Thoracic aorta (tissue), 2 donors: ENCODE results near the gene SLC25A1. TPM values are rescaled to one million over a fixed set of nuclear protein-coding genes. Genes with fewer than 3 reads are reported as not detected.

Experiments used
- ATAC-seq: fragments of 150-250 bp; one replicate; pipeline ENCODE4 v1.8.0; 2017; ENCODE audit warnings: low read depth; ENCODE audit not compliant: insufficient number of reproducible peaks, low FRiP score
- DNase-seq: peaks from one replicate; pipeline ENCODE4 v3.0.0-alpha.2; 2020; ENCODE audit warnings: low spot score
- H3K27ac ChIP-seq, 2 donors: fragments of 200-600 bp; sonication (generic); 1 replicate in 1 of 2; 2 replicates in 1 of 2; pipeline ENCODE4 v1.5.1; 2016; ENCODE audit warnings: mild to moderate bottlenecking in 2 of 2, moderate library complexity in 2 of 2
- H3K27me3 ChIP-seq: fragments of 200-600 bp; sonication (generic); replicated peaks from 2 replicates; pipeline ENCODE4 v1.6.0; 2016; ENCODE audit warnings: mild to moderate bottlenecking; ENCODE audit not compliant: insufficient read depth
- H3K36me3 ChIP-seq: fragments of 200-600 bp; sonication (generic); one replicate; pipeline ENCODE4 v1.5.1; 2016
- H3K4me1 ChIP-seq, 2 donors: fragments of 200-600 bp; sonication (generic); 1 replicate in 1 of 2; 2 replicates in 1 of 2; pipeline versions ENCODE4 v1.5.1 to v1.6.0; 2016; ENCODE audit warnings: low read depth in 2 of 2, mild to moderate bottlenecking in 1 of 2; ENCODE audit not compliant: control insufficient read depth in 1 of 2
- H3K4me3 ChIP-seq: fragments of 200-600 bp; sonication (generic); 2 replicates; pipeline ENCODE4 v1.5.1; 2016; ENCODE audit warnings: mild to moderate bottlenecking
- H3K9me3 ChIP-seq: fragments of 200-600 bp; sonication (generic); 2 replicates; pipeline ENCODE4 v1.5.1; 2016
- total RNA-seq, 2 donors: library from RNA; depleted of rRNA; stranded (reverse); fragments of >200 nt; gene quantifications; one replicate each; pipeline versions ENCODE4 v1.1.0 to v1.2.3, GENCODE V29; 2016
- TF ChIP-seq, protein P1 (sequence below): fragments of 200-600 bp; sonication (generic); IDR thresholded peaks from one replicate; pipeline ENCODE4 v1.5.1; 2019; ENCODE audit warnings: antibody characterized with exemption

The SLC25A1 gene
- total RNA-seq, 2 donors from 2014 or later = 26.2 to 65.1 TPM

DNA sequence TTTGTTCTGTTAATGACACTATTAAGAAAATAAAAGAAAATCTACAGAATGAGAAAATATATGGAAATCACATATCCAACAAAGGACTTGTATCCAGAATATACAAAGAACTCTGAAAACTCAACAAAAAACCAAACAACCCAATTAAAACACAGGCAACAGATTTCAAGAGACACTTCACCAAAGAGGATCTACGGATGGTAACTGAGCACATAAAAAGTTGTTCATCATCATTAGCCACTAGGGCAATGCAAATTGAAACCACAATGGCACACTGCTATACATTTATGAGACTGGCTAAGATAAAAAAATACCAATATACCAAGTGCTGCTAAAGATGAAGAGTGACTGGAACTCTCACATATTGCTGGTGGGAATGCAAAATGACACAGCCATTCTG lies 34.5 kb upstream of the SLC25A1 start:
- DNase-seq (no peak), ATAC-seq (no peak)
- H3K27ac ChIP-seq = no peak overlapping the region
- no peaks in the 10 kb centered on the region for H3K4me1 ChIP-seq
- peaks cover 13% of the 10 kb centered on the region for H3K36me3 ChIP-seq
- TF ChIP-seq, protein P1, sequence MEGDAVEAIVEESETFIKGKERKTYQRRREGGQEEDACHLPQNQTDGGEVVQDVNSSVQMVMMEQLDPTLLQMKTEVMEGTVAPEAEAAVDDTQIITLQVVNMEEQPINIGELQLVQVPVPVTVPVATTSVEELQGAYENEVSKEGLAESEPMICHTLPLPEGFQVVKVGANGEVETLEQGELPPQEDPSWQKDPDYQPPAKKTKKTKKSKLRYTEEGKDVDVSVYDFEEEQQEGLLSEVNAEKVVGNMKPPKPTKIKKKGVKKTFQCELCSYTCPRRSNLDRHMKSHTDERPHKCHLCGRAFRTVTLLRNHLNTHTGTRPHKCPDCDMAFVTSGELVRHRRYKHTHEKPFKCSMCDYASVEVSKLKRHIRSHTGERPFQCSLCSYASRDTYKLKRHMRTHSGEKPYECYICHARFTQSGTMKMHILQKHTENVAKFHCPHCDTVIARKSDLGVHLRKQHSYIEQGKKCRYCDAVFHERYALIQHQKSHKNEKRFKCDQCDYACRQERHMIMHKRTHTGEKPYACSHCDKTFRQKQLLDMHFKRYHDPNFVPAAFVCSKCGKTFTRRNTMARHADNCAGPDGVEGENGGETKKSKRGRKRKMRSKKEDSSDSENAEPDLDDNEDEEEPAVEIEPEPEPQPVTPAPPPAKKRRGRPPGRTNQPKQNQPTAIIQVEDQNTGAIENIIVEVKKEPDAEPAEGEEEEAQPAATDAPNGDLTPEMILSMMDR = no peak
- no peaks in the 10 kb centered on the region for H3K9me3 ChIP-seq
- no peaks in the 10 kb centered on the region for H3K27me3 ChIP-seq
- no peak overlapping the region for H3K4me3 ChIP-seq

DNA sequence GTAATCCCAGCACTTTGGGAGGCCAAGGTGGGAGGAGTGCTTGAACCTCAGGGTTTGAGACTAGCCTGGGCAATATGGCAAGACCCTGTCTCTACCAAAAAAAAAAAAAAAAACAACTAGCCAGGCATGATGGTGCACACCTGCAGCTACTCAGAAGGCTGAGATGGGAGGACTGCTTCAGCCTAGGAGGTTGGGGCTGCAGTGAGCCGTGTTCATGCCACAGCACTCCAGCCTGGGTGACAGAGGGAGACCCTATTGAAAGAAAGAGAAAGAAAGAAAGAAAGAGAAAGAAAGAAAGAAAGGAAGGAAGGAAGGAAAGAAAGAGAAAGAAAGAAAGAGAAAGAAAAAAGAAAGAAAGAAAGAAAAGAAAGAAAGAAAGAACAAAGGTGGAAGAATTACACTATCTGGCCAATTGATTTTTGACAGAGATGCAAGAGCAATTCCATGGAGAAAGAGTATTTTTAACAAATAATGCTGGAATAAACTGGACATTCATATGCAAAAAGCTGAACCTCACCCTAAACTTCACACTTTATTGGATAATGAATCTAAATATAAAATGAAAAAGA lies 33.9 kb upstream of the SLC25A1 start:
- no peaks in the 10 kb centered on the region for H3K4me1 ChIP-seq
- ATAC-seq (no peak), DNase-seq (no peak)
- no peak overlapping the region for H3K4me3 ChIP-seq
- TF ChIP-seq, protein P1 = no peak
- no peak overlapping the region for H3K27ac ChIP-seq
- H3K27me3 ChIP-seq = no peaks in the 10 kb centered on the region
- H3K9me3 ChIP-seq = no peaks in the 10 kb centered on the region
- peaks cover 13% of the 10 kb centered on the region for H3K36me3 ChIP-seq

DNA sequence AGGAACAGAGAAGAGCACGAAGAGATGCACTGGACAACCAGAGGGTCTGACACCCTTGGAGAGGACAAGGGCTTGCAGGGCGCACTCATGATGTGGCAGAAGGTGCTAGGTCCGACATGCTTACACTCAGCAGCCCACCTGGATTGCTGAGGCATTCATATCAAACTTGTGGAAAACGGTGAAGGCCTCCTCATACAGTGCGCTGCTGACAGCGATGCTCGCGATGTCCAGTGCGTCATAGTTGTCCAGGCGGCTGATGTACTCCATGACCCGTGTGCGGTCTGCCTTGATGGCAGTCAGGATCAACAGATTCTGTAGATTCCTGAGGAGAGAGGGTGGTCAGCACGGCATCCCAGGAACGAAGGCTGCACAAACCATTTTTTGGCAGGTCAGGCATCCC lies 31.7 kb upstream of the SLC25A1 start:
- Histone ChIP-seq H3K4me1 (no peaks in the 10 kb centered on the region), H3K4me3 (no peak overlapping the region), H3K27ac (no peak overlapping the region), H3K36me3 (peaks cover 7% of the 10 kb centered on the region), H3K9me3 (no peaks in the 10 kb centered on the region), H3K27me3 (no peaks in the 10 kb centered on the region)
- no peak for DNase-seq
- no peak for ATAC-seq
- TF ChIP-seq, protein P1 = no peak

DNA sequence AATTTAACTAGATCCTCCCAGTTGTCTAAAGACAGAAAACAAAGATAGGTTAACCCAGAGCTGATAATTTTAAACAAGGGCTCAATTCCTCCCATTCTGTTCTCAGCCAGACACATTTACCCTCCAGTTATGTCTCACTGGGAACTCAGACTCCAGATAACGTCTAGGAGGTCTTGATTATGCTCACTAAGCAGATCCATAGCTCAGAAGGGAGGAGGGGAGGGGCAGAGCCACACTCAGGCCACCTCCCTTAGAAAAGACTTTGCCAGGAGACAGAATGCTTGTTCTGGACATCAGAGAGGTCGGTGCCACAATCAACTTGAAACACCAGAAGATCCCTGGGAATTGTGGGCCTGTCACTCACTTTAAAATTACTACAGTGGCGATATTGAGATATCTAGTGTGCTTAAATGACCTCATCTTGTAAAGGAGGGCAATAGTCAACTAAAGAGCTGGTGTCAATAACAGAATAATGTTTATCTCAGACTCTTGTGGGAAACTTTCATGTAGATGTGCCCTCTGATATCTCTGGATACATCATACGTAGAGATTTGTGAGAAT lies 29.8 kb upstream of the SLC25A1 start:
- Histone ChIP-seq H3K36me3 (peaks cover 7% of the 10 kb centered on the region), H3K9me3 (no peaks in the 10 kb centered on the region), H3K27ac (no peak overlapping the region), H3K4me3 (no peak overlapping the region), H3K27me3 (no peaks in the 10 kb centered on the region), H3K4me1 (no peaks in the 10 kb centered on the region)
- DNase-seq (no peak), ATAC-seq (no peak)
- TF ChIP-seq, protein P1 = no peak

DNA sequence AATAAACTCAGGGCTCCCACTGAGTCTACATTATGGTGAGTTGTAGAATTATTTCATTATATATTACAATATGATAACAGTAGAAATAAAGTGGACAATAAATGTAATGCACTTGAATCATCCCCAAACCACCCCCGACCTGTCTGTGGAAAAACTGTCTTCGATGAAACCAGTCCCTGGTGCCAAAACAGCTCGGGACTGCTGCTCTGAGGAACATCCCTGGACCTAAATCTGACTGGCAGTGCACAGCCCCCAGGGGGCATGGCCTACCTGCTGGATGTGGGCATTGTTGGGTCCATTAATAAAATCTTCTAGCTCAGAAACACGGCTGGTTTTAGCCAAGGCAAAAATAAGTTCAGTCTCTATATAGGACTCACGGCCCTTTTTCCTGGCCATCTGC lies 29.3 kb upstream of the SLC25A1 start:
- DNase-seq (no peak), ATAC-seq (no peak)
- no peaks in the 10 kb centered on the region for H3K4me1 ChIP-seq
- H3K36me3 ChIP-seq = peaks cover 7% of the 10 kb centered on the region
- no peak overlapping the region for H3K4me3 ChIP-seq
- no peaks in the 10 kb centered on the region for H3K27me3 ChIP-seq
- H3K9me3 ChIP-seq = no peaks in the 10 kb centered on the region
- H3K27ac ChIP-seq = no peak overlapping the region
- TF ChIP-seq, protein P1 = no peak
